Measurements from ENCODE around the gene RDH12.
A peak's percentile ranks its signal among the peaks of the same experiment; 100 is the strongest.
"Not testable (repeated sequence)": the region's sequence is repeated elsewhere in the genome, so short reads cannot be mapped to it uniquely, and the experiment has no call there.

Gene RDH12

DNA sequence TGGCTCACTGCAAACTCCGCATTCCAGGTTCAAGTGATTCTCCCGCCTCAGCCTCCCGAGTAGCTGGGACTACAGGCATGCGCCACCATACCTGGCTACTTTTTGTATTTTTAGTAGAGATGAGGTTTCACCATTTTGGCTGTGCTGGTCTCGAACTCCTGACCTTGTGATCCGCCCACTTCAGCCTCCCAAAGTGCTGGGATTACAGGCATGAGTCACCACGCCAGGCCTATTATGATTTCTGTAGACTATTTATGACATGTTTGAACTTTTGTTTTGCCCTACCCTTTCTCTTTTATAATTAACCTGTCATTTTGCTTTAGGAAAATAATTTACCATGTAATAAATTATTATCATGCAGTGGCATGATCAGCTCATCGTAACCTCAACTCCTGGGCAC lies at the start of gene RDH12:
Gene RDH12 (plus strand): TSS at position 395 of the 400 bp plus-strand sequence. CDS start 20,757 bp downstream, outside the sequence.
- DNase-seq (ENCODE audit: insufficient read length, low spot score); FAIRE-seq: not testable (repeated sequence)

DNA sequence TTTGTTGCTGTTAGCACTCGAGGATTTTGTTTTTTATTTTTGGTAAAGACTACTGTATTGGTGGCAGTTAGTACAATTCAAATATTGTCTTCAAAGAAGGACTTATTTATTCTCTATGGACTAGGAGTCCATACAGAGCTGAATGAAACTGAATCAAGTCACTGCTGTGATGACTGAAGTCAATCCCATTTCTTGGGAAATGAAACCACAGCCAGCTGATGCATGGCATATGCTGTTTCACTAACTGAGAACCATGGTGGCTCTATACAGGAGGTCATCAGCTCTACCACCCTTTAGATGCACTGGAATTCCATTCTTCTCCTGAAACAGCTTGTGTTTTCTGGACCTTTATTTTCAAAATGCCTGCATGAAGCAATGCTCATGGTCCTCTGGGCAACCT lies 49.5 kb upstream of the RDH12 start:
- FAIRE-seq (peak; percentile 90), DNase-seq (ENCODE audit: insufficient read length, low spot score) (no peak)

GRCh38 chr14:67653651-67654280 lies 47.9 kb upstream of the RDH12 start:
- FAIRE-seq (peak; percentile 95), DNase-seq (ENCODE audit: insufficient read length, low spot score) (no peak)

DNA sequence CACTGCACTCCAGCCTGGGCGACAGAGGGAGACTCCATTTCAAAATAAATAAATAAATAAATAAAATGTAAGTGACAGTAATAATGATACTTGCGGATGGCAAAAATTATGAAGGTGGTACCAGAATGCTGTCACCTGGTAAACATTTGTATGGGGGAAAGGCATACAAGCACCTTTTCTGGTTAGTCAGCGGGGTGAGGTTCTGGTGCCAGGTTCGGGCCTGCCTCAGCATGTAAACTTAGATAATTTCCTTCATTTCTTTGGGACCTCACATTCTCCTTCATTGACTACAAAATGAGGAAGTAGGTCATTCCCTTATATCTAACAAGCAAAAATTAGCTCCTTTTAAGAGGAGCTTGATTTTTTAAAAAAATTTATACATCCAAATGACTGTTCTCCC lies 38.1 kb upstream of the RDH12 start:
- FAIRE-seq = no peak
- DNase-seq (ENCODE audit: insufficient read length, low spot score) = no peak

DNA sequence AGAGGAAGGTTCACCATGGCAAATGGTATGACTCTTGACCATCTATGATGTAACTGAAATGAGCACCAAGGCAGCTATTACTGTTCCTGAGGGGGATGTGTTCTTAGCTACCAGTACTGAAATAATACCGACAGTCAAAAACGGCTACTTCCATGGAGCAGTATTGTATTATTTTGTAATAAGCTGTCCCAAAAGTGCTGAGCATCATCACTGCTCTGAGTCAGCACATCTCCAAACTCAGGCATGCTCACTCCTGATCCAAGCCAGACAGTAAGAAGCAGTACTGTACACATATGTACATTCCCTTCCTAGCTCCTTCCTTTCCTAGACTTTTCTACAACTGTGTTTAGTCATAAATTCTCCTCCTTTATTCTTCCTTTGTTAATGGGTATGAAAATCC lies 35.8 kb upstream of the RDH12 start:
- FAIRE-seq = peak; percentile 93
- no peak for DNase-seq (ENCODE audit: insufficient read length, low spot score)

GRCh38 chr14:67666750-67667449 lies 34.8 kb upstream of the RDH12 start:
- FAIRE-seq (peak; percentile 99), DNase-seq (ENCODE audit: insufficient read length, low spot score) (peak; percentile 87)

GRCh38 chr14:67668559-67668958 lies 33.1 kb upstream of the RDH12 start:
- DNase-seq (ENCODE audit: insufficient read length, low spot score) = no peak
- FAIRE-seq = peak; percentile 76

DNA sequence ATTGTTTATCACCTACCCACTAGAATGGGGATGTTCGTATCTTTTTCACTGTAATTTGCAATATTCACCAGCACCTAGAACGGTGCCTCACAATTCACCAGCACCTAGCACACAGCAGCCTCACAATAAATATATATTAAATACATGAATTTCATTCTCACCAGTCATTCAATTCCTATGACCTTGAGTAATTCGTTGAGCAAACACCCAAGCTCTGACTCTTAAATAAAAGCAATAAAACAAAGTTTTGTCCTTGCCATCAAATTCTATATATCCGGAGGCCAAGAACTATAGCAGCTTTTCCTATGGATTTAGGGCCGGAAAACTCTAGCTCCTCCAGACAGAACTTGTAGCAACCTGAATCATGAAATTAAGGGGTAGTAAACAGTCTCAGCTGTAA lies 28.2 kb upstream of the RDH12 start:
- peak; percentile 28 for FAIRE-seq
- no peak for DNase-seq (ENCODE audit: insufficient read length, low spot score)

DNA sequence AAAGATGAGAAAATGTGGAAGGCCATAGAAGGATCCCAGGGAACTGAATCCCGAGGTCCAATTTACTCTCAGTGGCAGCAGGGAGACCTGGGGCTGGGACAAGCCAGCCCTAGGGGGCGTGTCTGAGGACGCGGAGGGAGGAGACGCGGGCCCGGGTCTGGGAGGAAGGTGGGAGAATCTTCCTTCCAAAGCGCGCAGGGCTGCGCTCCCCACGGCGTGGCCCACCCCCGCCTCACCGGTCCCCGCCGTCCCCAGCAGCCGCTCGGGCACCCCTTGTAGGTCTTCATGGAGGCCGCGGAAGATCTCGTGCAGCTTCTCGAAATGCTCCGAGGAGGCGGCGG lies 27.6 kb upstream of the RDH12 start:
- FAIRE-seq (no peak), DNase-seq (ENCODE audit: insufficient read length, low spot score) (peak; percentile 99)

DNA sequence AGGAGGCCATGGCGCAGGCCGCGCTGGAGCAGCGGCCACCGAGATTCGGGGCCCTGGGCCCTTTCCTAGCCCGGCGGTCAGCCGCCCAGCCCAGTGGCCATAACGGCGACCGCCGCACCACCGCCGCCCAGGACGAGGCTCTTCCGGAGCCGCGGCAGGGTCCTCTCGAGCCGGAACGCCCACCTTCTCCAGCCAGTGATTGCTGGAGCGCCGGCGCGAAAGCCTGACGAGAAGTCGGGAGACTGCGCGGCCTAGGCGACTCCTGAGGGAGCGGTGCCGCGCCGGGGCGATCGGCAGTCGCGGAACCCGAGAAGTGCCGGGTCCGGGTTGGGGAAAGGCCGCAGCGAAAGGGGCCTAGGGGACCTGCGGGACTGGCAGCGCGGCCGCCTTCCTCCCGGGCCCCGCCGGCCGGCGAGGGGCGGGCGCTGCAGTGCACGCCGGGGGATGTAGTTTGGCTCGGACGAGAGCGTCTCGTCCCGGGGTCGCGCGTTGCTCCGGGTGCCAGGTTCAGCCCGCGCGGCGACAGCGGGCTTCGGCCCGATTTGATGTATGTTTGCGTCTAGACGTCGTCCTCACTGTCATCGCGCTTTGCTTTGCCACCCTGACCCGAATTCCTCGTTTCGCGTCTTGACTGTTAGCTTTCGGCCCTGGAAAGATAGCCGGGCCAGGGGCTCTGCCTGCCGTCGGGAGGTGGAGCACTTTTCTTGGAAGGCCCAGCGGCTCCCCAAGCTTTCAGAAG lies 27.0 kb upstream of the RDH12 start, which contains the start of gene VTI1B:
Gene VTI1B (minus strand): TSS at position 153 of the 739 bp plus-strand sequence. CDS start 143 bp downstream, at position 10.
- peak; percentile 100 for FAIRE-seq
- peak; percentile 99 for DNase-seq (ENCODE audit: insufficient read length, low spot score)

DNA sequence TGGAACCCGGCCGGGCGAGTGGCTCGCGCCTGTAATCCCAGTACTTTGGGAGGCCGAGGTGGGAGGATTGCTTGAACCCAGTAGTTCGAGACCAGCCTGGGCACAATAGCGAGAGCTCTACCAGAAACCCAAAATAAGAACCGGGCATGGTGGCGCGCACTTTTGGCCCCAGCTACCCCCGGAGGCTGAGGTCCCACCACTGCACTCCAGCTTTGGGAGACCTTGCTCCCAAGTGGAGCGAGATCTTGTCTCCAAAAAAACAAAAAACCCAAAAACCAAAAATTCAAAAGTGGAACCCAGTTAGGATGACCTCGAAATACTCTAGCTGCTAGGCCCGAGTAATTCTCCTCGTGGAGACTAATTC lies 26.5 kb upstream of the RDH12 start:
- DNase-seq (ENCODE audit: insufficient read length, low spot score) = no peak

GRCh38 chr14:67679006-67679405 lies 22.7 kb upstream of the RDH12 start:
- DNase-seq (ENCODE audit: insufficient read length, low spot score) = no peak
- peak; percentile 67 for FAIRE-seq

More for the DNA sequence above, 26.5 kb upstream of the RDH12 start:
- FAIRE-seq = peak; percentile 9

DNA sequence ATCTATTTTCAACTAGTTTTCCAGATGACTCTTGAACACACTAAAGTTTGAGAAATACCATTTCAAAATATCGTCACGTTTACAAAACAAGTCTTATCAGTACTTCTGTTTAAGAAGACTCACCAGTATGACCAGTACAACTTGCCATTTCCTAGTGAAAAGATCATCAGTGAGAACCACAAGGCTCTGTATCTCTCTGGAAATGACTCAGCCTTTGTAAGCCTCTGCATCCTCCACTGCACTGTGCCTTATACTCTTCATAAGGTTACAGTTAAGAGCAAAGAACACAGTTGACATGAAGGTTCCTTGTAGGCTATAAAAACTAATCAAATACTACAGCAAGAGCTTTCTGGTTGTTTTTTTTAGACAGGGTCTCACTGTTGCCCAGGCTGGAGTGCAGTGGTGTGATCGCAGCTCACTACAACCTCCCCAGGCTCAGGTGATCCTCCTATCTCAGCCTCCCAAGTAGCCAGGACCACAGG lies 21.5 kb upstream of the RDH12 start:
- FAIRE-seq (peak; percentile 90), DNase-seq (ENCODE audit: insufficient read length, low spot score) (peak; percentile 47)

DNA sequence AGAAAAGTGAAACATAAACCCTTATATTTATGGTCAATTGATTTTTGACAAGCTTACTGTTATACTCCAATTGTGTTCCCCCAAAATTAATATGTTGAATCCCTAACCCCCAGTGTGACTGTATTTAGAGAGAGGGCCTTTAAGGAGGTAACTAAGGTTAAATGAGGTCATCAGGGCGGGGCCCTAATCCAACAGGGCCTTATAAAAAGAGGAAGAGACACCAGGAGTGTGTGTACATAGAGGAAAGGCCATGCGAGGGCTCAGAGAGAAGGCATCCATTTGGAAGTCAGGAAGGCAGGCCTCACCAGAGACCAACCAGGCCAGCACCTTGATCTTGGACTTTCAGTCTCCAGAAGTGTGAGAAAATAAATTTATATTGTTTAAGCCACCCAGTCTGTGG lies 20.7 kb upstream of the RDH12 start:
- no peak for FAIRE-seq
- DNase-seq (ENCODE audit: insufficient read length, low spot score) = no peak

- DNase-seq (ENCODE audit: insufficient read length, low spot score) (no peak), FAIRE-seq (no peak)
Observed at GRCh38 chr14:67683842-67684241, 17.8 kb upstream of the RDH12 start.

DNA sequence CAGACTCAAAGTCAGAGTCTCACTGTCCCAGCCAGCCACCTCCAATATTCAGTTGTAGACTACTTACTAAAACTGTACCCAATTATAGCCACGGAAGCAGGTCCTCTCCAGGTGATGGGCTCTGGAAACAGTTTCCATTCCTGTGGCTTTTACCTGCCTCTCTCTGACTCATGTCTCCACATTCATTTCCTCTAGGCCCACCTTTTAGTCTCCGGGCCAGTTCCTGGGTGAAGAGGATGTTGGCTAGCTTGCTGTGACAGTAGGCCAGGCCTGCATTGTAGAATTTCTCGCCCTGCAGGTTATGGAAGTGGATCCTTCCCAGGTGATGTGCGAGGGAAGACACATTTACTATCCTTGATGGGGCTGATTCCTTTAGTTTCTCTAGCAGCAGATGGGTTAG lies 11.7 kb upstream of the RDH12 start:
- no peak for DNase-seq (ENCODE audit: insufficient read length, low spot score)
- peak; percentile 54 for FAIRE-seq

DNA sequence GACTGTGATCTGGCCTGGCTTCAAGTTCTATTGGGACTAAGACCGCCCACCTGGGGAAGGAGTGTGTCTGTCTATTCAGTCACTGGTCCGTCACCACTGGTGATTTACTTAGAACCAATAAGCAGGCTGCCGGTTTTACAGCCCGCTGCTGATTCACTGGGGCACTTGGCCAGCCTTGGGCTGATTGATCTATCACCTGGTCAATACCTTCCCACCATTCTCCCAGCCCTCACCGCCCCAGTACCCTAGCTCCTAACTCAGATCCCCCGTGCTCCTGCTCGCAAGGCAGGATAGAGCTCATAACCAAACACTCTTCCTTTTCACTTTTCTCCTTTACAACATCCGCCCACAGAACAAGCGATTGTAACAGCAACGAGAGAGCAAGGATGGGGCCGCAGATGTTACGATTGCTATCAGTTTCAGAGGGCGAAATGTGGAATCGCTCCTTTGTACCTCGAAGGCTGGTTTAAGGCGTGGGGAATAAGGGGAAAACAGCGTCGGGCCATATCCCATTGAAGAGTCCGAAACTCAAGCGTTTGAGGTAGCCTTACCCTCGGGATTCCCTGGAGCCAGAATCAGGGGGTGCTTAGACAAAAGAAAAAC lies 6.8 kb upstream of the RDH12 start:
- peak; percentile 99 for FAIRE-seq

GRCh38 chr14:67695394-67695949 lies 6.2 kb upstream of the RDH12 start, which contains the start of gene RDH11:
TSS of gene RDH11 (minus strand) at chr14:67695764. CDS start at chr14:67695703, 61 bp downstream.
- peak; percentile 99 for FAIRE-seq
- DNase-seq (ENCODE audit: insufficient read length, low spot score) = peak; percentile 100

More for the DNA sequence above, 6.8 kb upstream of the RDH12 start:
- DNase-seq (ENCODE audit: insufficient read length, low spot score) = peak; percentile 100

GRCh38 chr14:67697006-67697405 lies 4.7 kb upstream of the RDH12 start:
- DNase-seq (ENCODE audit: insufficient read length, low spot score) (no peak), FAIRE-seq (peak; percentile 89)

- FAIRE-seq = no peak
- no peak for DNase-seq (ENCODE audit: insufficient read length, low spot score)
Observed at GRCh38 chr14:67698179-67698578, 3.5 kb upstream of the RDH12 start.

DNA sequence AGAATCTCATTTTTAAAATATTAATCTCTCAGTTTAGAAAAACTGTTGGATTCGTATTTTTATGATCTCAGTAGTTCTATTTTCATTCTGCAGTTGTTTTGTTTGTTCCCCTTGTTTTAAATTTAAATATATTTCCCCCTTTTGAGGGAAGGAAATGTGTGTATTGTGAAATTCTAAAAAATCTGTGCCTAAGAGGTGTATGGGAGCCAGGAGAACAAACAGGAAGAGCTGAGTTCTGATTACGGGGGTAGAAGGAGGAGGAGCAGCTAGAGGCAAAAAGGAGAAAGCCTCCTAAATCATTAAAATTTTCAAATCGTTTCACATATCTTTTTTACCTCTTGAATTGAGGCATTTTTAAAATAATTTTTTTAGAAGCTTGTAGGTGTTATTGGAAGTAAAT lies 2.3 kb downstream of the RDH12 start:
- DNase-seq (ENCODE audit: insufficient read length, low spot score) (no peak), FAIRE-seq (no peak)
